ENCODE results near the gene PANK3. TPM values are rescaled to one million over a fixed set of nuclear protein-coding genes. Genes with fewer than 3 reads are reported as not detected.

The PANK3 gene
- total and polyA plus RNA-seq, 9 of the 15 experiments (the other 6 are each of a cell fraction or from before 2014, with no cell fraction given) = 5.9 to 50.4 (median 29.7) TPM

GRCh38 chr5:168602517-168602916 lies 23.3 kb upstream of the PANK3 start:
- CTCF ChIA-PET (ENCODE audit: low intra/inter-chr PET ratio) = no interaction called here
- Histone ChIP-seq H3K27ac (ENCODE audit: extremely low read depth, low read depth, low read length) (no peak overlapping the region), H2AFZ (ENCODE audit: low read depth, low read length) (no peak overlapping the region), H3K79me2 (ENCODE audit: control insufficient read depth, insufficient read depth, low read length) (no peaks in the 10 kb centered on the region), H4K20me1 (replicated peaks; ENCODE audit: control insufficient read depth, insufficient read depth, low read length) (no peaks in the 10 kb centered on the region), H3K4me3 (no peak overlapping the region), H3K9me3 (replicated peaks; ENCODE audit: control insufficient read depth, insufficient read depth, low read depth, low read length) (peaks cover 4% of the 10 kb centered on the region), H3K4me2 (ENCODE audit: insufficient read depth, low read length) (no peak overlapping the region), H3K9ac (ENCODE audit: insufficient read depth in 1 of 2, low read depth in 2 of 2, low read length in 2 of 2) (no peak overlapping the region), H3K27me3 (ENCODE audit: control insufficient read depth in 2 of 2, insufficient read depth in 2 of 2, low read length in 2 of 2) (peaks cover 0 to 5% of the 10 kb centered on the region in 2 experiments; a peak in 3 of 5 replicates), H3K4me1 (replicated peaks in 1 of 2; ENCODE audit: control insufficient read depth in 2 of 2, insufficient read depth in 2 of 2, low read length in 2 of 2) (no peaks in the 10 kb centered on the region; a peak in 1 of 5 replicates), H3K36me3 (ENCODE audit: control insufficient read depth, insufficient read depth, low read length) (no peaks in the 10 kb centered on the region), H3K9me1 (ENCODE audit: control insufficient read depth, insufficient read depth, low read length) (no peaks in the 10 kb centered on the region)
- DNase-seq (ENCODE audit: extremely low read depth in 1 of 4, low spot score in 3 of 4) (no peak), FAIRE-seq (no peak), ATAC-seq (no peak)
- POLR2A ChIA-PET = no interaction called here
- TF ChIP-seq RBM25 (IDR thresholded peaks at IDR 0.05; ENCODE audit: low read depth, low read length, severe bottlenecking) = peak; percentile 74
- TF ChIP-seq DLX4 (CRISPR knock-in tag; IDR thresholded peaks at IDR 0.05) = no peak
- BruUV-seq (replicated peaks) = no TSS peak
- intact Hi-C loops (cut with micrococcal nuclease) = no loop called here
- in situ Hi-C loops (cut with MboI) = no loop called here

GRCh38 chr5:168601972-168602371 lies 22.8 kb upstream of the PANK3 start:
- FAIRE-seq (no peak), ATAC-seq (no peak), DNase-seq (ENCODE audit: extremely low read depth in 1 of 4, low spot score in 3 of 4) (no peak)
- no peaks in the 10 kb centered on the region for H3K79me2 ChIP-seq (ENCODE audit: control insufficient read depth, insufficient read depth, low read length)
- no peaks in the 10 kb centered on the region for H3K9me1 ChIP-seq (ENCODE audit: control insufficient read depth, insufficient read depth, low read length)
- H4K20me1 ChIP-seq (replicated peaks; ENCODE audit: control insufficient read depth, insufficient read depth, low read length) = no peaks in the 10 kb centered on the region
- no TSS peak for BruUV-seq (replicated peaks)
- H3K36me3 ChIP-seq (ENCODE audit: control insufficient read depth, insufficient read depth, low read length) = no peaks in the 10 kb centered on the region
- intact Hi-C loops (cut with micrococcal nuclease) = no loop called here
- H3K4me3 ChIP-seq = no peak overlapping the region
- H3K4me1 ChIP-seq (replicated peaks in 1 of 2; ENCODE audit: control insufficient read depth in 2 of 2, insufficient read depth in 2 of 2, low read length in 2 of 2) = no peaks in the 10 kb centered on the region; a peak in 1 of 5 replicates
- H3K27me3 ChIP-seq (ENCODE audit: control insufficient read depth in 2 of 2, insufficient read depth in 2 of 2, low read length in 2 of 2) = peaks cover 0 to 5% of the 10 kb centered on the region in 2 experiments; a peak in 3 of 5 replicates
- WGBS (ENCODE audit: insufficient coverage, low coverage, missing lambda C conversion rate) = 0% methylated on average over 2 of the region's 2 CpGs
- no peak overlapping the region for H3K27ac ChIP-seq (ENCODE audit: extremely low read depth, low read depth, low read length)
- in situ Hi-C loops (cut with MboI) = no loop called here
- POLR2A ChIA-PET = interaction anchor here (1.1 kb wide), 2 partner anchors 10 to 31 kb away, joined by 3 read pairs; no protein-coding TSS in a partner anchor
- H3K9ac ChIP-seq (ENCODE audit: insufficient read depth in 1 of 2, low read depth in 2 of 2, low read length in 2 of 2) = no peak overlapping the region
- no peak overlapping the region for H2AFZ ChIP-seq (ENCODE audit: low read depth, low read length)
- no peak overlapping the region for H3K4me2 ChIP-seq (ENCODE audit: insufficient read depth, low read length)
- CTCF ChIA-PET (ENCODE audit: low intra/inter-chr PET ratio) = no interaction called here
- peaks cover 4% of the 10 kb centered on the region for H3K9me3 ChIP-seq (replicated peaks; ENCODE audit: control insufficient read depth, insufficient read depth, low read depth, low read length)
- TF ChIP-seq TAL1 (IDR thresholded peaks at IDR 0.05) (no peak), RBM39 (optimal IDR thresholded peaks at IDR 0.05; ENCODE audit: low read depth, low read length) (no peak), PPARD (CRISPR knock-in tag; IDR thresholded peaks at IDR 0.05) (no peak), ZNF3 (CRISPR knock-in tag; IDR thresholded peaks at IDR 0.05) (no peak), TAF7 (tag; IDR thresholded peaks at IDR 0.05) (no peak), NFIX (CRISPR knock-in tag; IDR thresholded peaks at IDR 0.05; ENCODE audit: low read depth) (no peak), GTF2A2 (tag; IDR thresholded peaks at IDR 0.05) (no peak), C11orf30 (IDR thresholded peaks at IDR 0.05; ENCODE audit: low read depth) (0 out of 2 replicates have a peak, but pooled peaks have one; percentile 10), ZNF316 (IDR thresholded peaks at IDR 0.05) (peak; percentile 55), PTTG1 (tag; IDR thresholded peaks at IDR 0.05; ENCODE audit: low read depth) (no peak), TCF15 (CRISPR knock-in tag; IDR thresholded peaks at IDR 0.05) (no peak)

Measured in K562 (cell line).